Right lobe of liver (tissue), 4 donors: Measurements from ENCODE around the gene C3orf49.

Source experiments
- POLR2A ChIP-seq: fragments of 450-650 bp; IDR thresholded peaks from one replicate; pipeline ENCODE4 v1.6.1; 2017; ENCODE audit warnings: antibody characterized with exemption, mild to moderate bottlenecking
- TF ChIP-seq, protein P1 (sequence below), 4 donors: fragments of 200-600 bp in 3 of 4; fragments of 450-650 bp in 1 of 4; IDR thresholded peaks; one replicate each; pipeline versions ENCODE4 v1.5.1 to v1.8.0; 2016 to 2022; ENCODE audit warnings: antibody characterized with exemption in 4 of 4, mild to moderate bottlenecking in 2 of 4
- donor health status: DM: no; HTN: no; CAD: no.
- donor health status: DM: no; HTN: no; CAD: no.
- donor health status: DM: no; HTN: yes; CAD: no.

DNA sequence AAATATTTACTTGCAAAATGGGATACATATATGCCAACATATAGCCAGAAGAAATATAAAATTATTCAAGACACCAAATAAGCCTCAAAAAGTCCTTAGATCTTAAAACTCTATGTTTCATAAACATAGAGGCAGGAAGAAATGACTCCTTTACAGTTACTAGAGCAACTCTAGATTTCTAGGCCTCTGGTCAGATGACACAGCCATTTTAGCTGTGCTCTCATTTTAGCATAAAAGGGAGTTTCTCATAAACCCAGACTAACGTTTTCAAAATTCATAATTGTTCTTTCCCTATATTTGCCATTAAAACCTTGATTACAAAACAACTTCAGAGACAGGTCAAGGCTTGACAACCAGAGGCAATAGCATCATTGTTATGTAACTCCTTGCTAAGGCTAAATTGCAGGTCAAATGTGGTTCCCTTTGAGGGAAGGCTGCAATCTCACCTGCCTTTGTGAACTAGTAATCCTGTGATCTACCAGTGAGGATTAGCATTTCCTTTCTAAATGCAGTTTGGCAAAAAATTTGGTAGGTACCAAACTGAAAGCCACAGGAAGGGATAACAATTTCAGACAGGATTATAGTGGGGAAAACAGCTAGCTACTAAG, 36.3 kb downstream of the C3orf49 start:
- TF ChIP-seq, protein P1, sequence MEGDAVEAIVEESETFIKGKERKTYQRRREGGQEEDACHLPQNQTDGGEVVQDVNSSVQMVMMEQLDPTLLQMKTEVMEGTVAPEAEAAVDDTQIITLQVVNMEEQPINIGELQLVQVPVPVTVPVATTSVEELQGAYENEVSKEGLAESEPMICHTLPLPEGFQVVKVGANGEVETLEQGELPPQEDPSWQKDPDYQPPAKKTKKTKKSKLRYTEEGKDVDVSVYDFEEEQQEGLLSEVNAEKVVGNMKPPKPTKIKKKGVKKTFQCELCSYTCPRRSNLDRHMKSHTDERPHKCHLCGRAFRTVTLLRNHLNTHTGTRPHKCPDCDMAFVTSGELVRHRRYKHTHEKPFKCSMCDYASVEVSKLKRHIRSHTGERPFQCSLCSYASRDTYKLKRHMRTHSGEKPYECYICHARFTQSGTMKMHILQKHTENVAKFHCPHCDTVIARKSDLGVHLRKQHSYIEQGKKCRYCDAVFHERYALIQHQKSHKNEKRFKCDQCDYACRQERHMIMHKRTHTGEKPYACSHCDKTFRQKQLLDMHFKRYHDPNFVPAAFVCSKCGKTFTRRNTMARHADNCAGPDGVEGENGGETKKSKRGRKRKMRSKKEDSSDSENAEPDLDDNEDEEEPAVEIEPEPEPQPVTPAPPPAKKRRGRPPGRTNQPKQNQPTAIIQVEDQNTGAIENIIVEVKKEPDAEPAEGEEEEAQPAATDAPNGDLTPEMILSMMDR (IDR thresholded peaks at IDR 0.05), result no peak
- TF ChIP-seq POLR2A, result no peak
